GM12878 (cell line): ENCODE measurements around the gene P3H1. TPM values are rescaled to one million over a fixed set of nuclear protein-coding genes. Genes with fewer than 3 reads are reported as not detected.

Experiments used
- ATAC-seq: fragments of 200-7000 bp; cut with Tn5 transposase; 3 replicates; pipeline ENCODE4 v1.9.1; 2020; ENCODE audit warnings: mild to moderate bottlenecking, moderate library complexity
- BruUV-seq: library from RNA; stranded (reverse); fragments of 400-500 nt; replicated peaks from 2 replicates; lab custom pipeline; 2021; lab: Mats Ljungman, UMichigan
- CTCF ChIA-PET: fragments of 300-600 bp; sonication (Branson Sonifier 250); formaldehyde crosslinking; extraction: SDS; loops from one replicate; lab custom pipeline; 2021; ENCODE audit warnings: inconsistent platforms; lab: Yijun Ruan, JAX
- POLR2A ChIA-PET: fragments of 350-600 bp; formaldehyde crosslinking; extraction: SDS; loops from one replicate; lab custom pipeline; 2021; ENCODE audit warnings: inconsistent platforms; lab: Charles Lee
- RAD21 ChIA-PET: fragments of 300-600 bp; sonication (Branson Sonifier 250); formaldehyde crosslinking; loops from one replicate; lab custom pipeline; 2023; ENCODE audit warnings: antibody characterized with exemption; ENCODE audit not compliant: unreplicated experiment; lab: Charles Lee
- SMC1A ChIA-PET: fragments of 300-600 bp; sonication (Branson Sonifier 250); formaldehyde crosslinking; loops from one replicate; lab custom pipeline; 2023; ENCODE audit not compliant: unreplicated experiment, uncharacterized antibody; lab: Charles Lee
- DNase-seq: peaks from one replicate; pipeline ENCODE4 v3.0.0-alpha.2; 2011; ENCODE audit warnings: low read depth, low spot score
- FAIRE-seq: peaks from 3 replicates; lab custom pipeline; 2011; peaks lifted over from hg19 to GRCh38; lab: Jason Lieb, UNC
- H2AFZ ChIP-seq: 2 replicates; pipeline ENCODE4 v1.6.0; 2011; ENCODE audit warnings: low read depth, low read length, control low read depth; ENCODE audit not compliant: control insufficient read depth
- H3K27ac ChIP-seq: 2 replicates; pipeline ENCODE4 v1.5.1; 2011; ENCODE audit warnings: control low read depth; ENCODE audit not compliant: control insufficient read depth, insufficient read depth
- H3K27me3 ChIP-seq, 2 experiments: replicated peaks in 1 of 2; 2 replicates each; pipeline versions ENCODE4 v1.6.0 to v1.6.1; 2011; ENCODE audit warnings: low read length in 1 of 2; ENCODE audit not compliant: control insufficient read depth in 2 of 2, insufficient read depth in 2 of 2
- H3K36me3 ChIP-seq, 2 experiments: 2 replicates each; pipeline ENCODE4 v1.5.1; 2011; ENCODE audit warnings: low read length in 1 of 2; ENCODE audit not compliant: control insufficient read depth in 2 of 2, insufficient read depth in 2 of 2
- H3K4me1 ChIP-seq: 2 replicates; pipeline ENCODE4 v1.6.1; 2011; ENCODE audit warnings: mild to moderate bottlenecking, low read length, moderate library complexity, mixed read lengths; ENCODE audit not compliant: control insufficient read depth, insufficient read depth
- H3K4me2 ChIP-seq: 2 replicates; pipeline ENCODE4 v1.6.0; 2011; ENCODE audit warnings: control low read depth; ENCODE audit not compliant: control insufficient read depth, insufficient read depth
- H3K4me3 ChIP-seq: fragments of 200-600 bp; sonication (generic); 2 replicates; pipeline ENCODE4 v1.5.1; 2016
- H3K79me2 ChIP-seq: 2 replicates; pipeline ENCODE4 v1.6.0; 2011; ENCODE audit warnings: low read length; ENCODE audit not compliant: control insufficient read depth, insufficient read depth
- H3K9ac ChIP-seq: 2 replicates; pipeline ENCODE4 v1.8.0; 2011; ENCODE audit warnings: low read length, control low read depth, mixed read lengths; ENCODE audit not compliant: control insufficient read depth, insufficient read depth
- H3K9me3 ChIP-seq: replicated peaks from 3 replicates; pipeline ENCODE4 v1.5.1; 2011; ENCODE audit warnings: mild to moderate bottlenecking, low read length; ENCODE audit not compliant: control insufficient read depth, insufficient read depth
- H4K20me1 ChIP-seq: 2 replicates; pipeline ENCODE4 v1.6.0; 2011; ENCODE audit not compliant: control insufficient read depth, insufficient read depth
- ATF2 ChIP-seq: IDR thresholded peaks from 2 replicates; pipeline ENCODE4 v1.6.1; 2012; ENCODE audit warnings: low read length, inconsistent platforms
- BRCA1 ChIP-seq: IDR thresholded peaks from 2 replicates; pipeline ENCODE4 v1.6.1; 2011; ENCODE audit warnings: low read depth, low read length, improper control_type of control experiment
- CUX1 ChIP-seq: IDR thresholded peaks from 2 replicates; pipeline ENCODE4 v1.6.1; 2012; ENCODE audit warnings: improper control_type of control experiment, low read depth, low read length; ENCODE audit not compliant: insufficient replicate concordance
- EGR1 ChIP-seq, 2 experiments: IDR thresholded peaks; 1 replicate in 1 of 2; 2 replicates in 1 of 2; pipeline ENCODE4 v1.6.1; 2011 to 2012; ENCODE audit warnings: low read depth in 2 of 2, low read length in 2 of 2, borderline replicate concordance in 1 of 2, mild to moderate bottlenecking in 1 of 2, moderate library complexity in 1 of 2
- STAT3 ChIP-seq: IDR thresholded peaks from 2 replicates; pipeline ENCODE4 v1.6.1; 2011; ENCODE audit warnings: low read depth, low read length, improper control_type of control experiment
- TCF3 ChIP-seq: IDR thresholded peaks from 2 replicates; pipeline ENCODE4 v1.6.1; 2012; ENCODE audit warnings: low read depth, mild to moderate bottlenecking, low read length, borderline replicate concordance; ENCODE audit not compliant: insufficient read depth
- WGBS: methylation state at CpG from one replicate; pipeline ENCODE4 v1.1.6; 2016; ENCODE audit warnings: low lambda C conversion rate; ENCODE audit not compliant: insufficient replicate concordance, insufficient coverage; ENCODE audit errors: missing lambda C conversion rate; 5-methylcytosine and 5-hydroxymethylcytosine counted together
- in situ Hi-C: fragments of 300-500 bp; cut with MboI; formaldehyde crosslinking; loops from 9 replicates; pipeline ENCODE4 v1.14.3; 2018; ENCODE audit warnings: mixed read lengths
- intact Hi-C: fragments of 100-400 bp; cut with micrococcal nuclease; formaldehyde crosslinking; loops from one replicate; pipeline ENCODE4 v1.14.2; 2022; ENCODE audit not compliant: unreplicated experiment
- polyA plus RNA-seq, 11 experiments: library from polyadenylated mRNA; depleted of rRNA in 4 of 11; unstranded in 6 of 11; stranded (reverse) in 5 of 11; fragments of >200 nt; fragmentation: Nextera tagmentation in 4 of 11; fragmentation: Illumina TruSeq in 1 of 11; extraction: Ambion mirVana in 4 of 11; extraction: Trizol in 1 of 11; gene quantifications; 1 replicate in 1 of 11; 2 replicates in 10 of 11; pipeline versions ENCODE4 v1.2.1 to v1.2.3, GENCODE V29; 2011 to 2016; ENCODE audit warnings: inconsistent platforms in 2 of 11, missing spikeins in 2 of 11, low read depth in 1 of 11
- total RNA-seq, 4 experiments: library from RNA; depleted of rRNA in 3 of 4; stranded (reverse); fragments of >200 nt in 3 of 4; fragmentation: Illumina TruSeq in 1 of 4; extraction: Trizol in 1 of 4; gene quantifications; 2 replicates each; pipeline versions ENCODE4 v1.2.1 to v1.2.3, GENCODE V29; 2013 to 2021
- TF ChIP-seq, protein P1 (sequence below): IDR thresholded peaks from 2 replicates; pipeline ENCODE4 v1.6.1; 2012; ENCODE audit warnings: low read depth, low read length, improper control_type of control experiment
- TF ChIP-seq, protein P2 (sequence below): fragments of 450-650 bp; IDR thresholded peaks from 2 replicates; pipeline ENCODE4 v1.6.1; 2016; ENCODE audit warnings: mild to moderate bottlenecking
- TF ChIP-seq, protein P3 (sequence below): fragments of 450-650 bp; formaldehyde crosslinking; IDR thresholded peaks from 2 replicates; pipeline ENCODE4 v1.4.0; 2020; ENCODE audit warnings: mild to moderate bottlenecking, moderate library complexity

Gene P3H1
- total and polyA plus RNA-seq, 10 of the 15 experiments (the other 5 are each of a cell fraction or from before 2014, with no cell fraction given), result 0.72 to 42.4 (median 26.0) TPM

DNA sequence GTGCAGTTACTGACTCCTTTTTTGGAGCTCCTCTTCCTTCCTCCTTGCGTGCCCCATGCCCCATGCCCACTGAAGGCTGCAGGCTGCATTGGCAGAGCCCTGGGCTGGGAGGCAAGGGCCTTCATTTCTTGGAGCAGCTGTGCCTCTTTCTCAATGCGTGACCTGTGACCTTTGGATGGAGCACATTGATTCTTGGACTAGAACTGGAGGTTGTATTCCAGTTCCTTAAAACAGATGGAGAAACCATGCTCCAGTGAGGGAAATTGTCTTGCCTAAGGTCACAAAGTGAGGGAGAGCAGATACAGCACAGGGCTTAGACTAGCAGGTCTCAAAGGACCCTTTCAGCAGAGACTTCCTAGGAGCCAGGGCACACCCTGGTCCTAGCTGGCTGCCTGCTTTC lies 27.0 kb upstream of the P3H1 start:
- BruUV-seq, result no TSS peak
- Histone ChIP-seq H3K9ac (no peak overlapping the region), H3K4me3 (no peak overlapping the region), H3K9me3 (no peaks in the 10 kb centered on the region), H3K27ac (no peak overlapping the region), H4K20me1 (no peaks in the 10 kb centered on the region), H3K4me2 (no peak overlapping the region), H3K27me3 (no peaks in the 10 kb centered on the region), H2AFZ (no peak overlapping the region), H3K4me1 (no peaks in the 10 kb centered on the region), H3K79me2 (no peaks in the 10 kb centered on the region), H3K36me3 (no peaks in the 10 kb centered on the region)
- SMC1A ChIA-PET, result no interaction called here
- 21% methylated on average over 2 of the region's 2 CpGs for WGBS
- in situ Hi-C loops, result no loop called here
- CTCF ChIA-PET, result no interaction called here
- POLR2A ChIA-PET, result no interaction called here
- FAIRE-seq, result no peak
- no peak for DNase-seq
- RAD21 ChIA-PET, result no interaction called here
- intact Hi-C loops, result no loop called here
- no peak for ATAC-seq
- no peak for TF ChIP-seq BRCA1
- TF ChIP-seq, protein P1, sequence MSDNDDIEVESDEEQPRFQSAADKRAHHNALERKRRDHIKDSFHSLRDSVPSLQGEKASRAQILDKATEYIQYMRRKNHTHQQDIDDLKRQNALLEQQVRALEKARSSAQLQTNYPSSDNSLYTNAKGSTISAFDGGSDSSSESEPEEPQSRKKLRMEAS, result no peak
- TF ChIP-seq, protein P2, sequence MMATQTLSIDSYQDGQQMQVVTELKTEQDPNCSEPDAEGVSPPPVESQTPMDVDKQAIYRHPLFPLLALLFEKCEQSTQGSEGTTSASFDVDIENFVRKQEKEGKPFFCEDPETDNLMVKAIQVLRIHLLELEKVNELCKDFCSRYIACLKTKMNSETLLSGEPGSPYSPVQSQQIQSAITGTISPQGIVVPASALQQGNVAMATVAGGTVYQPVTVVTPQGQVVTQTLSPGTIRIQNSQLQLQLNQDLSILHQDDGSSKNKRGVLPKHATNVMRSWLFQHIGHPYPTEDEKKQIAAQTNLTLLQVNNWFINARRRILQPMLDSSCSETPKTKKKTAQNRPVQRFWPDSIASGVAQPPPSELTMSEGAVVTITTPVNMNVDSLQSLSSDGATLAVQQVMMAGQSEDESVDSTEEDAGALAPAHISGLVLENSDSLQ, result no peak
- TF ChIP-seq ATF2, result no peak
- no peak for TF ChIP-seq STAT3
- no peak for TF ChIP-seq CUX1
- TF ChIP-seq, protein P3, sequence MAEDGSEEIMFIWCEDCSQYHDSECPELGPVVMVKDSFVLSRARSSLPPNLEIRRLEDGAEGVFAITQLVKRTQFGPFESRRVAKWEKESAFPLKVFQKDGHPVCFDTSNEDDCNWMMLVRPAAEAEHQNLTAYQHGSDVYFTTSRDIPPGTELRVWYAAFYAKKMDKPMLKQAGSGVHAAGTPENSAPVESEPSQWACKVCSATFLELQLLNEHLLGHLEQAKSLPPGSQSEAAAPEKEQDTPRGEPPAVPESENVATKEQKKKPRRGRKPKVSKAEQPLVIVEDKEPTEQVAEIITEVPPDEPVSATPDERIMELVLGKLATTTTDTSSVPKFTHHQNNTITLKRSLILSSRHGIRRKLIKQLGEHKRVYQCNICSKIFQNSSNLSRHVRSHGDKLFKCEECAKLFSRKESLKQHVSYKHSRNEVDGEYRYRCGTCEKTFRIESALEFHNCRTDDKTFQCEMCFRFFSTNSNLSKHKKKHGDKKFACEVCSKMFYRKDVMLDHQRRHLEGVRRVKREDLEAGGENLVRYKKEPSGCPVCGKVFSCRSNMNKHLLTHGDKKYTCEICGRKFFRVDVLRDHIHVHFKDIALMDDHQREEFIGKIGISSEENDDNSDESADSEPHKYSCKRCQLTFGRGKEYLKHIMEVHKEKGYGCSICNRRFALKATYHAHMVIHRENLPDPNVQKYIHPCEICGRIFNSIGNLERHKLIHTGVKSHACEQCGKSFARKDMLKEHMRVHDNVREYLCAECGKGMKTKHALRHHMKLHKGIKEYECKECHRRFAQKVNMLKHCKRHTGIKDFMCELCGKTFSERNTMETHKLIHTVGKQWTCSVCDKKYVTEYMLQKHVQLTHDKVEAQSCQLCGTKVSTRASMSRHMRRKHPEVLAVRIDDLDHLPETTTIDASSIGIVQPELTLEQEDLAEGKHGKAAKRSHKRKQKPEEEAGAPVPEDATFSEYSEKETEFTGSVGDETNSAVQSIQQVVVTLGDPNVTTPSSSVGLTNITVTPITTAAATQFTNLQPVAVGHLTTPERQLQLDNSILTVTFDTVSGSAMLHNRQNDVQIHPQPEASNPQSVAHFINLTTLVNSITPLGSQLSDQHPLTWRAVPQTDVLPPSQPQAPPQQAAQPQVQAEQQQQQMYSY, result no peak
- TF ChIP-seq EGR1 (IDR thresholded peaks at IDR 0.05; ENCODE audit: borderline replicate concordance in 1 of 2, low read depth in 2 of 2, low read length in 2 of 2), result no peak
- no peak for TF ChIP-seq TCF3
